ENCODE data around the gene AIDA. TPM values are rescaled to one million over a fixed set of nuclear protein-coding genes. Genes with fewer than 3 reads are reported as not detected.
"Not testable (repeated sequence)": the region's sequence is repeated elsewhere in the genome, so short reads cannot be mapped to it uniquely, and the experiment has no call there.

The AIDA gene, protein sequence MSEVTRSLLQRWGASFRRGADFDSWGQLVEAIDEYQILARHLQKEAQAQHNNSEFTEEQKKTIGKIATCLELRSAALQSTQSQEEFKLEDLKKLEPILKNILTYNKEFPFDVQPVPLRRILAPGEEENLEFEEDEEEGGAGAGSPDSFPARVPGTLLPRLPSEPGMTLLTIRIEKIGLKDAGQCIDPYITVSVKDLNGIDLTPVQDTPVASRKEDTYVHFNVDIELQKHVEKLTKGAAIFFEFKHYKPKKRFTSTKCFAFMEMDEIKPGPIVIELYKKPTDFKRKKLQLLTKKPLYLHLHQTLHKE
- total RNA-seq (2012; rRNA removed) = 44.6 and 58.8 TPM in 2 replicates

DNA sequence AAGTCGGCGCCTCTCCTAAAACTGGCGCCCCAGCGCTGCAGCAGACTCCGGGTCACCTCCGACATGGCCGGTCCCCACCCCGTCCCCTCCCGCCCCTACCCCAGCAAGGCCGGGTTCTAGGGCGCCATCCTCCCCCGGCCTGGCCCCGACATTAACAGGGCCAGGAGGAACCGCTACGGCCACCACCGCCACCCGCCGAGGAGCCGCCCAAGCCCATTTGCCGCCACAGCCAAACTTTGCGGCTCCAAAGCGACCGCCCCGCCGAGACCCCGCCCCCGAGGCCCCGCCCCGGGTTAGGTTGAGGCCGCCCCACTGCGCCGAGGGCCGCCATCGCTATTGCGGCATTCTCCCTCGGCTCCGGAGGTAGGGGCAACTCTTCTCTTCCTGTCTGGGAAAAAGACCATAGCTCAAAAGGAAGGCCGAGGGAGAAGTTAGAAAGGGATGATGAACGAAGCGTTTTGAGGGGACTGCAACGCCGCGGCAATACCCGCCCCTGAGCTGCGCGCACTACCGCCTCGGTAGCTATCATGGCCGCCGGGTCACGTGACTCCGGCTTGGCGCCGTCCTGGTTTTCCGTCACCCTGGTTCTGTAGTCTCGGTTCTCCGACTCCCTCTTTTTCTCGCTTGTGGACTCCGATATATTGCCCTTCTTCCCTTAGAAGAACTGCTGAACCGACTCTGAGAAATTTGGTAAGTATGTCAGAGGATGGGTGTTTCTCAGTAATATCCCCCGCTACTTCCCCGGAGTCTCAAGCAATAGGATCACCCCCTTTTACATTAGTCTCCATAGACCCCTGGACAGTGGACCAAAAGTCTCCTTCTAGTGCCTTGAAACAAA is at the start of gene AIDA, which contains the start of gene BROX:
AIDA (minus strand) TSS at position 239 of the 838 bp plus-strand sequence; CDS start at position 65, 174 bp downstream.
BROX (plus strand) TSS at position 312 of the 838 bp plus-strand sequence. CDS start 3,136 bp downstream, outside the sequence.
- Histone ChIP-seq H3K36me3 (ENCODE audit: insufficient read depth, low read length) (peaks cover 20% of the 10 kb centered on the region), H3K4me2 (ENCODE audit: low read length) (peak within 1 kb of the TSS; percentile 83), H3K9ac (ENCODE audit: low read depth, low read length) (peak within 1 kb of the TSS; percentile 97), H3K4me1 (ENCODE audit: control insufficient read depth, insufficient read depth, low read length) (peaks cover 11% of the 10 kb centered on the region), H3K27me3 (ENCODE audit: control insufficient read depth, insufficient read depth, low read length) (no peaks in the 10 kb centered on the region), H3K9me3 (replicated peaks; ENCODE audit: low read length) (no peaks in the 10 kb centered on the region), H3K4me3 (ENCODE audit: low read length) (peak within 1 kb of the TSS; percentile 88)

GRCh38 chr1:222761083-222761482 is 48.8 kb upstream of the AIDA start:
- H3K4me3 ChIP-seq (ENCODE audit: low read length) = no peak overlapping the region
- H3K9me3 ChIP-seq (replicated peaks; ENCODE audit: low read length) = no peaks in the 10 kb centered on the region
- H3K9ac ChIP-seq (ENCODE audit: low read depth, low read length) = no peak overlapping the region
- H3K27me3 ChIP-seq (ENCODE audit: control insufficient read depth, insufficient read depth, low read length) = no peaks in the 10 kb centered on the region
- H3K4me2 ChIP-seq (ENCODE audit: low read length) = no peak overlapping the region
- no peaks in the 10 kb centered on the region for H3K36me3 ChIP-seq (ENCODE audit: insufficient read depth, low read length)
- no peaks in the 10 kb centered on the region for H3K4me1 ChIP-seq (ENCODE audit: control insufficient read depth, insufficient read depth, low read length)

DNA sequence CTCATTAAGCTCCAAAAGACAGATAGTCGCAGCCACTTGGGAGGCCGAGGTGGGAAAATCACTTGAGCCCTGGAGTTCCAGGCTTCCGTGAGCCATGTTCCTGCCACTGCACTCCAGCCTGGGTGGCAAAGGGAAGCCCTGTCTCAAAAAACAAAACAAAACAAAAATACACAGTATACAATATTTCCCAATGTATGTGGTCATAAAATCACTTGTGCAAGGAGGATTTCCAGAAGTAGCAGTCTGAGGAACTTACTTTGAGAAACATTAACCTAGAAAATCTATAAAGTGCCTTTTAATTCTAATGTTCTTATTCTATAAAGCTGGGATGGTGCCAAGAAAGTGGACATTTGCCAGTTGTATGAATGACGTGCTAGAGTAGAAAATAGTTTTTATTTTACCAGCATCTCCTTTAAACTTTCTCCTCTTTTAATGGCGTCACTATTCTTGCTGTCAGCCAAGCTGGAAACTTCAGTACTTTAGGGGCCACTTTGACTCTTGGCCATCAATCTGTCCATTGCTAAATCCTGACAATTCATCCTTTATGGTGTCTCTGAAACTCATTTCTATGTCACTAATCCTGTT is 47.3 kb upstream of the AIDA start:
- H3K9ac ChIP-seq (ENCODE audit: low read depth, low read length) = no peak overlapping the region
- H3K27me3 ChIP-seq (ENCODE audit: control insufficient read depth, insufficient read depth, low read length) = no peaks in the 10 kb centered on the region
- no peak overlapping the region for H3K4me2 ChIP-seq (ENCODE audit: low read length)
- H3K4me1 ChIP-seq (ENCODE audit: control insufficient read depth, insufficient read depth, low read length) = peaks cover 10% of the 10 kb centered on the region
- H3K9me3 ChIP-seq (replicated peaks; ENCODE audit: low read length) = no peaks in the 10 kb centered on the region
- no peak overlapping the region for H3K4me3 ChIP-seq (ENCODE audit: low read length)
- no peaks in the 10 kb centered on the region for H3K36me3 ChIP-seq (ENCODE audit: insufficient read depth, low read length)

- peaks cover 18% of the 10 kb centered on the region for H3K4me1 ChIP-seq (ENCODE audit: control insufficient read depth, insufficient read depth, low read length)
- H3K4me2 ChIP-seq (ENCODE audit: low read length) = no peak overlapping the region
- H3K9ac ChIP-seq (ENCODE audit: low read depth, low read length) = no peak overlapping the region
- H3K36me3 ChIP-seq (ENCODE audit: insufficient read depth, low read length) = no peaks in the 10 kb centered on the region
- no peaks in the 10 kb centered on the region for H3K9me3 ChIP-seq (replicated peaks; ENCODE audit: low read length)
- H3K27me3 ChIP-seq (ENCODE audit: control insufficient read depth, insufficient read depth, low read length) = no peaks in the 10 kb centered on the region
- no peak overlapping the region for H3K4me3 ChIP-seq (ENCODE audit: low read length)
Observed at GRCh38 chr1:222757646-222758268, 45.5 kb upstream of the AIDA start.

GRCh38 chr1:222754366-222755139 is 42.3 kb upstream of the AIDA start:
- Histone ChIP-seq H3K4me1 (ENCODE audit: control insufficient read depth, insufficient read depth, low read length) (peaks cover 18% of the 10 kb centered on the region), H3K4me2 (ENCODE audit: low read length) (peak overlapping the region; percentile 72), H3K9ac (ENCODE audit: low read depth, low read length) (peak overlapping the region; percentile 19), H3K9me3 (replicated peaks; ENCODE audit: low read length) (no peaks in the 10 kb centered on the region), H3K36me3 (ENCODE audit: insufficient read depth, low read length) (no peaks in the 10 kb centered on the region), H3K4me3 (ENCODE audit: low read length) (peak overlapping the region; percentile 51), H3K27me3 (ENCODE audit: control insufficient read depth, insufficient read depth, low read length) (no peaks in the 10 kb centered on the region)

DNA sequence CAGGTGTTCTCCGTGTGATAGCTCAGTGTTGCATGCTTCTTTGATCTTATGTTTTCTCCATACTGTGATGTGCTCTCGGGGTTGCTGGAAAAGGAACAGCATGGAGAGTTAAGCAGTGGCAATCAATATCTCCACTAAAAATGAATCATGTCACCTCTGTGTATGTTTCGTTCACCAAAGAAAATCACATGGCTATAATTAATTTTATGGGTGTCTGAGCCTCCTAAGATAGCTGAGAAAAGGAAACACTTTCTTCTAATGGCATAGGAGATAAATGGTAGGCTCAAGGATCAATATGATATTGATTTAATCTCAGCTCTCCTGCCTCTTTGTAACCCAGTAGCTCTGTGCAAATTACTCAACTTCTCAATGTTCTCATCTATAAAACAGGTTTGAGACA is 39.0 kb upstream of the AIDA start:
- Histone ChIP-seq H3K4me1 (ENCODE audit: control insufficient read depth, insufficient read depth, low read length) (peaks cover 18% of the 10 kb centered on the region), H3K4me3 (ENCODE audit: low read length) (no peak overlapping the region), H3K9me3 (replicated peaks; ENCODE audit: low read length) (no peaks in the 10 kb centered on the region), H3K4me2 (ENCODE audit: low read length) (no peak overlapping the region), H3K9ac (ENCODE audit: low read depth, low read length) (no peak overlapping the region), H3K36me3 (ENCODE audit: insufficient read depth, low read length) (no peaks in the 10 kb centered on the region), H3K27me3 (ENCODE audit: control insufficient read depth, insufficient read depth, low read length) (no peaks in the 10 kb centered on the region)

DNA sequence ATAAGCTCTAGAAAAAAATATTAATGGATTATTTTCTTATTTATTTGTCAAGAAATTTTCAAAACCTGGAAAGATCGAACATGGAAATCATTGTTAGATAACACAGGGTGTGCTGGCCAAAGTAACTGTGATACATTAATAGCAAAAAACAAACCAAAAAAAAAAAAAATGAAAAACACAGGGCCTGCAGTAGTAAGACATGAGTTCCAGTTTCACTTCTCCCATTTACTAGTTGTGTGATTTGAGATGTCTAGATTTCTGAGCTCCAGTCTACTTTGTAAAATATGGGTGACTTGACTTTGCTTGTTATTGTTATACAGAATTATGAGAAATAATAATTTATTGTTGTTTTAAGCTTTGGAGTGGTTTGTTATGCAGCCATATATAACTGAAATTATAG is 38.4 kb upstream of the AIDA start:
- no peaks in the 10 kb centered on the region for H3K27me3 ChIP-seq (ENCODE audit: control insufficient read depth, insufficient read depth, low read length)
- no peak overlapping the region for H3K4me3 ChIP-seq (ENCODE audit: low read length)
- peaks cover 18% of the 10 kb centered on the region for H3K4me1 ChIP-seq (ENCODE audit: control insufficient read depth, insufficient read depth, low read length)
- no peak overlapping the region for H3K4me2 ChIP-seq (ENCODE audit: low read length)
- H3K9ac ChIP-seq (ENCODE audit: low read depth, low read length) = no peak overlapping the region
- no peaks in the 10 kb centered on the region for H3K9me3 ChIP-seq (replicated peaks; ENCODE audit: low read length)
- H3K36me3 ChIP-seq (ENCODE audit: insufficient read depth, low read length) = no peaks in the 10 kb centered on the region

- peaks cover 11% of the 10 kb centered on the region for H3K4me1 ChIP-seq (ENCODE audit: control insufficient read depth, insufficient read depth, low read length)
- no peaks in the 10 kb centered on the region for H3K27me3 ChIP-seq (ENCODE audit: control insufficient read depth, insufficient read depth, low read length)
- H3K9me3 ChIP-seq (replicated peaks; ENCODE audit: low read length) = no peaks in the 10 kb centered on the region
- H3K4me3 ChIP-seq (ENCODE audit: low read length) = no peak overlapping the region
- no peaks in the 10 kb centered on the region for H3K36me3 ChIP-seq (ENCODE audit: insufficient read depth, low read length)
- no peak overlapping the region for H3K9ac ChIP-seq (ENCODE audit: low read depth, low read length)
- no peak overlapping the region for H3K4me2 ChIP-seq (ENCODE audit: low read length)
Observed at GRCh38 chr1:222749927-222750326, 37.6 kb upstream of the AIDA start.

DNA sequence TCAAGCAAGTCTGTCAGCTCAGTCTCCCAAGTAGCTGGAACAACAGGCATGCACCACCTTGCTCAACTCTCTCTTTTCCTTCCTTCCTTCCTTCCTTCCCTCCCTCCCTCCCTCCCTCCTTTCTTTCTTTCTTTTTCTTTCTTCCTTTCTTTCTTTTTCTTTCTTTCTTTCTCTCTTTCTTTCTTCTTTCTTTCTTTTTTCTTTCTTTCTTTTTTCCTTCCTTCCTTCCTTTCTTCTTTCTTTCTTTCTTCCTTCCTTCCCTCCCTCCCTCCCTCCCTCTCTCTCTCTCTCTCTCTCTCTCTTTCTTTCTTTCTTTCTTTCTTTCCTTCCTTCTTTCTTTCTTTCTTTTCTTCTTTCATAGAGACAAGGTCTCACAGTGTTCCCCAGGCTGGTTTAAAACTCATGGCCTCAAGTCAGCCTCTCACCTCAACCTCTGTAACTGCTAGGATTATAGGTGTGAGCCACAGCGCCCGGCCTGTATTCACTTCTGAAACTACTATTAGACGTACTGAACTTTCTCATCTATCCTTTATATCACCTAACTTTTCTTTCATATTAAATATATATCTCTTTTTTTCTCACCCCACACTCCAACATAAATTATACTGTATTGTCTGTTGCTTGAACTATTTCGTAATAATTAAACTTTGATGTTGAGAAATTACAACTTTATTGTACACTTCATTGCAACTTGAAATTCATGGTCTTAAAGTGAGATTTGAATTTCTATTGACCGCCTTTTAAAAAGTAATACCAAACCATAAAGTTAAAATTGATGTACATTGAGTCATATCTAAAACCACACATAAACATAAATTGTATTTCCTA is 29.6 kb upstream of the AIDA start:
- not testable (repeated sequence) for H3K9me3 ChIP-seq (replicated peaks; ENCODE audit: low read length); H3K4me1 ChIP-seq (ENCODE audit: control insufficient read depth, insufficient read depth, low read length); H3K36me3 ChIP-seq (ENCODE audit: insufficient read depth, low read length); H3K4me2 ChIP-seq (ENCODE audit: low read length); H3K9ac ChIP-seq (ENCODE audit: low read depth, low read length); H3K27me3 ChIP-seq (ENCODE audit: control insufficient read depth, insufficient read depth, low read length); H3K4me3 ChIP-seq (ENCODE audit: low read length)

DNA sequence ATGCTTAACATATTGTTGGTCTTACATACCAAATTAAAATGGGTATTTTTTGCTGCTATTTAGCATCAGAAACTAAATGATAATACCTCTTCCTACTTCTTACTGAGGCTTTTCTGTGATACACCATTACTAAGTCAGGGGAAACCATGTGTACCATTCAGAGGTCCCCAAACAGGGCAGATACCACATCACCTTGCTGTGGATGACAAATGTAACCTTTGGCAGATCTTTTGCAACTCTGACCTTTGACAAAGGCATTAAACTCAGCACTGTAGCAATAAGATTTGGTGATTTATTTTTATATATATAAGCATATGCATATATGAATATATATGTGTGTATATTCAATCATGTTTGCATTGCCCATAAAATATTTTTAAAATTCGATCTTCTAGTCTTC is 27.6 kb upstream of the AIDA start:
- Histone ChIP-seq H3K36me3 (ENCODE audit: insufficient read depth, low read length) (peaks cover under 1% of the 10 kb centered on the region), H3K9me3 (replicated peaks; ENCODE audit: low read length) (no peaks in the 10 kb centered on the region), H3K9ac (ENCODE audit: low read depth, low read length) (no peak overlapping the region), H3K4me3 (ENCODE audit: low read length) (no peak overlapping the region), H3K27me3 (ENCODE audit: control insufficient read depth, insufficient read depth, low read length) (no peaks in the 10 kb centered on the region), H3K4me2 (ENCODE audit: low read length) (no peak overlapping the region), H3K4me1 (ENCODE audit: control insufficient read depth, insufficient read depth, low read length) (peaks cover 4% of the 10 kb centered on the region)

Data from skeletal muscle satellite cell (primary cell).